Measurements from ENCODE around the gene PACS2. TPM values are rescaled to one million over a fixed set of nuclear protein-coding genes. Genes with fewer than 3 reads are reported as not detected.

The PACS2 gene
- total and polyA plus RNA-seq, 2 of the 8 experiments (the other 6 are each of a cell fraction or from before 2014, with no cell fraction given): 38.0 to 62.8 TPM

DNA sequence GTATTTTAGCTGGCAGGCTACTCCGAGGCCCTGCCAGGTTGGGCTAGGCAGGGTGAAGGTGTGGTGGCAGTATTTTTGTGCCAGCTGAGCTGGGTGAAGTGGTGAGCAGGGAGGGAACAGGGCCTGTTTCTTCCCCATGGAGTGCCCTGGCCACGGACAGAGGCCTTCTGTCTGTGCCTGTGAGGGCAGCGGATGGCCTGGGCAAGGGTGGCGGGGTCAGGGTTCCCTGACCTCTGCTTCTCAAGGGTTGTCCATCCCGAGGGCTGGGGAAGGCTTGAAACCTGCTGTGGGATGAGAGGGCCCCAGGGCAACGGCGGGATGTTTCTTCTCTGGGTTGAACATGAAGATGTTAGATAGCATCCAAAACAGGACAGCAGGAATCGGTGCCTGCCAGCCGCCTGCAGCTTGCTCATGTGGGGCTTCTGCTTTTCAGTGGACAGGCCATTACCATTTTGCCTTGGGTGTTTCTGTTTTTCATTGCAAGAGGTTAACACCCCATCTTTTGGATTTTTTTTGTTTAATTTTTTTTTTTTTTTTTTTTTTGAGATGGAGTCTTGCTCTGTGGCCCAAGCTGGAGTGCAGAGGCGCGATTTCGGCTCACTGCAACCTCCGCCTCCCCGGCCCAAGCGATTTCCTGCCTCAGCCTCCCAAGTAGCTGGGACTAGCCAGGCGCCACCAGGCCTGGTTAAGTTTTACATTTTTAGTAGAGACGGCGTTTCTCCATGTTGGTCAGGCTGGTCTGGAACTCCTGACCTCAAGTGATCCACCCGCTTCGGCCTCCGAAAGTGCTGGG lies 108.3 kb downstream of the PACS2 start:
- Histone ChIP-seq H2AK5ac (ENCODE audit: low read depth, low read length) (no peak overlapping the region), H3K79me2 (ENCODE audit: control insufficient read depth in 1 of 2, insufficient read depth in 2 of 2, low read length in 2 of 2) (peaks cover 31 to 82% of the 10 kb centered on the region in 2 experiments; a peak in 3 of 4 replicates), H4K20me1 (replicated peaks in 1 of 2; ENCODE audit: control insufficient read depth in 1 of 2, insufficient read depth in 2 of 2, low read length in 2 of 2) (peaks cover 40 to 46% of the 10 kb centered on the region in 2 experiments), H3K36me3 (ENCODE audit: control insufficient read depth in 2 of 4, insufficient read depth in 4 of 4, low read length in 3 of 4) (peaks cover 0 to 8% (median 2%) of the 10 kb centered on the region in 4 experiments; a peak in 3 of 8 replicates), H3K27ac (ENCODE audit: low read depth, low read length) (no peak overlapping the region), H2AFZ (ENCODE audit: low read length) (no peak overlapping the region), H3K9me3 (ENCODE audit: insufficient read depth in 2 of 2, low read depth in 1 of 2, low read length in 1 of 2) (no peaks in the 10 kb centered on the region), H3K4me3 (ENCODE audit: extremely low read depth in 1 of 4, insufficient read depth in 2 of 4, low read depth in 3 of 4, low read length in 4 of 4) (no peak overlapping the region), H3K9ac (replicated peaks in 1 of 4; ENCODE audit: extremely low read depth in 1 of 4, low read depth in 3 of 4, low read length in 3 of 4) (no peak overlapping the region; a peak in 1 of 7 replicates), H3K27me3 (replicated peaks in 1 of 4; ENCODE audit: control insufficient read depth in 3 of 4, extremely low read depth in 1 of 4, insufficient read depth in 3 of 4, low read length in 3 of 4) (peaks cover 0 to 3% (median 1%) of the 10 kb centered on the region in 4 experiments; a peak in 3 of 7 replicates), H3K23ac (ENCODE audit: insufficient read length) (no peak overlapping the region), H4K8ac (ENCODE audit: extremely low read depth, insufficient read depth, low read length) (no peak overlapping the region), H3K4me2 (ENCODE audit: insufficient read depth in 1 of 2, low read depth in 2 of 2, low read length in 2 of 2) (no peak overlapping the region), H2BK15ac (ENCODE audit: low read length) (no peak overlapping the region), H2BK5ac (ENCODE audit: low read depth, low read length) (no peak overlapping the region), H3K56ac (replicated peaks; ENCODE audit: insufficient read length, low read depth, low read length) (no peak overlapping the region), H3K79me1 (ENCODE audit: low read depth, low read length) (peaks cover 33% of the 10 kb centered on the region), H2BK120ac (replicated peaks; ENCODE audit: low read depth, low read length) (no peak overlapping the region), H3K4me1 (replicated peaks in 1 of 4; ENCODE audit: control insufficient read depth in 3 of 4, insufficient read depth in 4 of 4, low read length in 3 of 4) (peaks cover 0 to 28% (median 23%) of the 10 kb centered on the region in 4 experiments; a peak in 5 of 7 replicates), H4K5ac (ENCODE audit: insufficient read length, low read depth, low read length) (no peak overlapping the region), H4K91ac (replicated peaks; ENCODE audit: insufficient read length, low read length) (no peak overlapping the region), H3K18ac (ENCODE audit: extremely low read depth, low read length) (no peak overlapping the region), H2BK20ac (ENCODE audit: low read length) (no peak overlapping the region), H3K23me2 (ENCODE audit: low read depth, low read length) (peaks cover 7% of the 10 kb centered on the region), H3K4ac (replicated peaks; ENCODE audit: insufficient read length, low read depth, low read length) (no peak overlapping the region), H2BK12ac (ENCODE audit: low read depth, low read length) (no peak overlapping the region), H3K14ac (ENCODE audit: insufficient read length) (no peak overlapping the region)
- ChIA-PET CTCF (ENCODE audit: partially characterized antibody) (interaction anchor here (0.6 to 2.1 kb wide), 4 partner anchors 37 to 58 kb away, joined by 4 to 6 read pairs (median 4); no protein-coding TSS in a partner anchor), POLR2A (ENCODE audit: partially characterized antibody) (interaction anchor here (0.6 to 5.2 kb wide), 4 partner anchors 12 to 41 kb away, joined by 3 to 43 read pairs (median 3); no protein-coding TSS in a partner anchor)
- DNase-seq (ENCODE audit: low read depth in 1 of 2, low spot score in 2 of 2): no peak
- TF ChIP-seq RXRA (IDR thresholded peaks at IDR 0.05; ENCODE audit: insufficient read depth, low read depth, low read length) (no peak), POLR2AphosphoS5 (IDR thresholded peaks at IDR 0.05; ENCODE audit: low read depth, low read length) (peak; percentile 33; the same call in 1 of the 2 replicates)
- WGBS, 2 experiments (ENCODE audit: extremely low coverage in 1 of 2, insufficient coverage in 1 of 2, insufficient read length in 1 of 2, insufficient replicate concordance in 2 of 2, low coverage in 1 of 2, low lambda C conversion rate in 2 of 2, missing lambda C conversion rate in 1 of 2): 86% methylated on average over 19 of the region's 21 CpGs; no CpG with 5 or more reads in 1 of the 2 experiments
- no peak for FAIRE-seq

Measured in H1 (cell line).